Endothelial cell (in vitro differentiated cells): ENCODE measurements around the gene BORCS5. TPM values are rescaled to one million over a fixed set of nuclear protein-coding genes. Genes with fewer than 3 reads are reported as not detected.

Experiments
- DNase-seq: peaks from one replicate; pipeline ENCODE4 v3.0.0; 2021; ENCODE audit warnings: low spot score
- H3K27ac Mint-ChIP-seq: one replicate; pipeline ENCODE4 v1.8.0; 2021; ENCODE audit warnings: mixed read lengths, inconsistent platforms; ENCODE audit not compliant: unreplicated experiment
- H3K27me3 Mint-ChIP-seq: one replicate; pipeline ENCODE4 v1.8.0; 2021; ENCODE audit warnings: mild to moderate bottlenecking, moderate library complexity, mixed read lengths, inconsistent platforms; ENCODE audit not compliant: unreplicated experiment
- H3K36me3 Mint-ChIP-seq: one replicate; pipeline ENCODE4 v1.8.0; 2021; ENCODE audit warnings: mild to moderate bottlenecking, low read depth, mixed read lengths, inconsistent platforms; ENCODE audit not compliant: unreplicated experiment
- H3K4me1 Mint-ChIP-seq: one replicate; pipeline ENCODE4 v1.8.0; 2021; ENCODE audit warnings: mild to moderate bottlenecking, mixed read lengths, inconsistent platforms; ENCODE audit not compliant: unreplicated experiment
- H3K4me3 Mint-ChIP-seq: one replicate; pipeline ENCODE4 v1.8.0; 2021; ENCODE audit warnings: mild to moderate bottlenecking, mixed read lengths, inconsistent platforms; ENCODE audit not compliant: unreplicated experiment
- H3K9me3 Mint-ChIP-seq: one replicate; pipeline ENCODE4 v1.8.0; 2021; ENCODE audit warnings: mixed read lengths, inconsistent platforms; ENCODE audit not compliant: unreplicated experiment
- total RNA-seq: library from RNA; stranded (reverse); fragmentation: NEBNext Ultra II Directional; extraction: Animal tissue kit (Norgen Biotek cat#: 25700); gene quantifications from one replicate; pipeline ENCODE4 v1.2.1, GENCODE V29; 2021; ENCODE audit not compliant: unreplicated experiment
- TF ChIP-seq, protein P1 (sequence below): fragments of 200-600 bp; sonication (generic); IDR thresholded peaks from one replicate; pipeline ENCODE4 v1.5.0; 2021; ENCODE audit warnings: antibody characterized with exemption; ENCODE audit not compliant: unreplicated experiment

The BORCS5 gene
- total RNA-seq, 1 donor from 2014 or later, result 10.4 TPM

DNA sequence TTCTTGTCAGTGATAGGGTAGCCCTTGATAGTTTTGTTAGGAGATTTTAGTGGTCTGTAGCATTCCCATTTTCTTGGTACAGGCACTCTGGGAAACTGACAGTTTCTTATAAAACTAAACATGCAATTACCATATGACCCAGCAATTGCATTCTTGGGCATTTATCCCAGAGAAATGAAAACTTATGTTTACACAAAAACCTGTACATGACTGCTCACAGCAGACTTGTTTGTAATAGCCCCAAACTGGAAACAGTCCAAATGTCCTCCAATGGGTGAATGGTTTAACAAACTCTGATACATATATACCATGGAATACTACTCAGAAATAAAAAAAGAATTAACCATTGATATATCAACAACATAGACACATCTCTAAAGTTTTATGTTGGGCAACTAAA is 75.5 kb downstream of the BORCS5 start:
- peaks cover 3% of the 10 kb centered on the region for H3K27me3 Mint-ChIP-seq
- no peaks in the 10 kb centered on the region for H3K4me1 Mint-ChIP-seq
- H3K27ac Mint-ChIP-seq, result no peak overlapping the region
- no peaks in the 10 kb centered on the region for H3K9me3 Mint-ChIP-seq
- H3K4me3 Mint-ChIP-seq, result no peak overlapping the region
- TF ChIP-seq, protein P1, sequence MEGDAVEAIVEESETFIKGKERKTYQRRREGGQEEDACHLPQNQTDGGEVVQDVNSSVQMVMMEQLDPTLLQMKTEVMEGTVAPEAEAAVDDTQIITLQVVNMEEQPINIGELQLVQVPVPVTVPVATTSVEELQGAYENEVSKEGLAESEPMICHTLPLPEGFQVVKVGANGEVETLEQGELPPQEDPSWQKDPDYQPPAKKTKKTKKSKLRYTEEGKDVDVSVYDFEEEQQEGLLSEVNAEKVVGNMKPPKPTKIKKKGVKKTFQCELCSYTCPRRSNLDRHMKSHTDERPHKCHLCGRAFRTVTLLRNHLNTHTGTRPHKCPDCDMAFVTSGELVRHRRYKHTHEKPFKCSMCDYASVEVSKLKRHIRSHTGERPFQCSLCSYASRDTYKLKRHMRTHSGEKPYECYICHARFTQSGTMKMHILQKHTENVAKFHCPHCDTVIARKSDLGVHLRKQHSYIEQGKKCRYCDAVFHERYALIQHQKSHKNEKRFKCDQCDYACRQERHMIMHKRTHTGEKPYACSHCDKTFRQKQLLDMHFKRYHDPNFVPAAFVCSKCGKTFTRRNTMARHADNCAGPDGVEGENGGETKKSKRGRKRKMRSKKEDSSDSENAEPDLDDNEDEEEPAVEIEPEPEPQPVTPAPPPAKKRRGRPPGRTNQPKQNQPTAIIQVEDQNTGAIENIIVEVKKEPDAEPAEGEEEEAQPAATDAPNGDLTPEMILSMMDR, result no peak
- peaks cover 5% of the 10 kb centered on the region for H3K36me3 Mint-ChIP-seq
- no peak for DNase-seq

DNA sequence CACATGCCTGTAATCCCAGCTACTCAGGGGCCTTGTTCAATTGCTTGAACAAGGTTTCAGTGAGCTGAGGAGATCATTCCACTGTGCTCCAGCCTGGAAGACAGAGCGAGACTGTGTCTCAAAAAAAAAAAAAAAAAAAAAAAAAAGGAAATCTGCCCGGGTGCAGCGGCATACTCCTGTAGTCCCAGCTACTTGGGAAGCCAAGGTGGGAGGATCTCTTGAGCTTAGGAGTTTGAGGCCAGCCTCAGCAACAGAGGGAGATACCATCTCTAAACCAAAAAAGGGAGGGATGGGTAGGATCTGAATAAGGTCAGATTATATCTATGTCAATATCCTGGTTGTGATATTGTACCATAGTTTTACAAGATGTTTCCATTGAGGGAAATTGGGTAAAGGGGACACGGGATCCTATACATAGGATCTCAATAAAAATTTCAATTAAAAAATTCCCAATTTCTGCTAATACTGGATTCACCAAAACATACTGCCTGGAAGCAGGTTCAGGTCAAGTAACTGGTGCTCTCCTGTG is 76.4 kb downstream of the BORCS5 start:
- TF ChIP-seq, protein P1, result no peak
- Mint-ChIP-seq H3K27ac (no peak overlapping the region), H3K36me3 (peaks cover 6% of the 10 kb centered on the region), H3K4me1 (no peaks in the 10 kb centered on the region), H3K9me3 (no peaks in the 10 kb centered on the region), H3K27me3 (peaks cover 3% of the 10 kb centered on the region), H3K4me3 (no peak overlapping the region)
- no peak for DNase-seq

DNA sequence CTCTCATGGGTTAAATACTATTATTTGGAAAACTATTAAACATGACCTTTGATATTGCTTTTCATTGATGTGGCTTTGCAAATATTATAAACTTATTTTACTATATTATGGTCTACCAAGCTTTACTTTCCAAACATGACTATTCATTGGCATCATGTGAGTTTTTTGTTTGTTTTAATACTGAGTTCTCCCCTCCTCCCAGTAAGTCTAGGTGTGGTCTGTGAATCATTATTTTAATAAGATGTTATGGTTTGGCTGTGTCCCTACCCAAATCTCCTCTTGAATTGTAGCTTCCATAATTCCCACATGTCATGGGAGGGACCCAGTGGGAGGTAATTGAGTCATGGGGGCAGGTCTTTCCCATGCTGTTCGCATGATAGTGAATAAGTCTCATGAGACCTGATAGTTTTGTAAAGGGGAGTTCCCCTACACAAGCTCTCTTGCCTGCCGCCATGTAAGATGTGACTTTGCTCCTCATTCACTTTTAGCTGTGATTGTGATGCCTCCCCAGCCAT is 80.0 kb downstream of the BORCS5 start:
- H3K27ac Mint-ChIP-seq, result no peak overlapping the region
- DNase-seq, result no peak

DNA sequence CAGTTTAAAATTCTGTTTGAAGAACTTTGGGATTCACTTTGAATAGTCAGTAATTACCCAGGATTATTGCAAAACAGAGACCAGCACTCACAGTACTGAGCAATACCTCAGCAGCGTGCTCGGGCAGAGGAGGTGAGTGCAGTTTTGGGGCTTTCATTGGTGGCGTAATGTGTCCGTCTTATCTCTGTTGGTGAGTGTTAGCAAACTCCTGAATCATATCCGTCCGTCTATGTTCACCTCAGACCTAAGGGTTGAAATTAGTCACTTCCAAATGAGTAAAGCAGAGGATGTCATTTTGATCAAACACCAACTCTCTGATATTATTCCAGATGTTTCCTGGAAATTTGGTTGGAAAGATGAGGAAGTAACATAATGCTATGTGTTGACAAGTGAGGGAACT is 82.8 kb downstream of the BORCS5 start:
- TF ChIP-seq, protein P1, result no peak
- no peak for DNase-seq

More for the DNA sequence above, 80.0 kb downstream of the BORCS5 start:
- no peak overlapping the region for H3K4me3 Mint-ChIP-seq
- H3K27me3 Mint-ChIP-seq, result peaks cover 4% of the 10 kb centered on the region
- H3K36me3 Mint-ChIP-seq, result peaks cover 6% of the 10 kb centered on the region
- H3K4me1 Mint-ChIP-seq, result no peaks in the 10 kb centered on the region
- no peaks in the 10 kb centered on the region for H3K9me3 Mint-ChIP-seq
- TF ChIP-seq, protein P1, result no peak

DNA sequence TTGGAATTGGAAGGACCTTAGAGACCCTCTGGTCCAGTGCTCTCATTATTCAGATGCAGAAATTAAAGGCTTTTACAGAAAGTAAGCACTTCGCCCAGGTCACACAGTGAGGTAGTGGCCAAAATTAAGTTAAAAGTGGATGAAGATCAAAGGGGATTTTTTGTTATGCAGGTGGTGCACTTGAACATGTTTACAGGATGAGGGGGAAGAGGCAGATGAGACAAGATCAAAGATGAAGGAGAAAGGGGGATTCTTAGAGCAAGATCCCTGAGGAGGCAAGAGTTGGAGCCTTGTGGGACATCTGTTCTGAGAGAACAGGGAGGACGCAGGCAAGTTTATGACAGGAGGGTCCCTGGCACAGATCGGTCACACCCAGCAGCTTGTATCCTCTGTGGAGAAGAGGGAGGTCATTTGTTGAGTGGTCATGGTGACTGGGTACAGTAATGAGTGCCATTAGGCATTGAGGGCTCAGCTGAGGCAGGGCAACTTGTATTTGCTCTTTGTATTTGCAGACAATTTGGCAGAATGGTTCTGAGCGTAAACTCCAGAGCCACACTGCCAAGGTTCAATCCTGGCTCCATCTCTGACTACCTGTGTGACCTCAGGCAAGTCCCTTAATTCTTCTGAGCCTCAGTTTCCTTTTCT is 84.0 kb downstream of the BORCS5 start:
- H3K36me3 Mint-ChIP-seq, result peaks cover 6% of the 10 kb centered on the region
- no peak overlapping the region for H3K4me3 Mint-ChIP-seq
- TF ChIP-seq, protein P1, result no peak
- peaks cover 3% of the 10 kb centered on the region for H3K27me3 Mint-ChIP-seq
- no peak overlapping the region for H3K27ac Mint-ChIP-seq
- peaks cover 9% of the 10 kb centered on the region for H3K4me1 Mint-ChIP-seq
- H3K9me3 Mint-ChIP-seq, result no peaks in the 10 kb centered on the region
- DNase-seq, result no peak

More for the DNA sequence above, 82.8 kb downstream of the BORCS5 start:
- no peak overlapping the region for H3K4me3 Mint-ChIP-seq
- peaks cover 9% of the 10 kb centered on the region for H3K4me1 Mint-ChIP-seq
- H3K36me3 Mint-ChIP-seq, result peaks cover 6% of the 10 kb centered on the region
- no peaks in the 10 kb centered on the region for H3K9me3 Mint-ChIP-seq
- peaks cover 3% of the 10 kb centered on the region for H3K27me3 Mint-ChIP-seq
- H3K27ac Mint-ChIP-seq, result no peak overlapping the region
